Measurements from ENCODE around the gene OR6N1. TPM values are rescaled to one million over a fixed set of nuclear protein-coding genes. Genes with fewer than 3 reads are reported as not detected.

OR6N1 gene
- total RNA-seq, 1 donor from 2014 or later, result not detected

DNA sequence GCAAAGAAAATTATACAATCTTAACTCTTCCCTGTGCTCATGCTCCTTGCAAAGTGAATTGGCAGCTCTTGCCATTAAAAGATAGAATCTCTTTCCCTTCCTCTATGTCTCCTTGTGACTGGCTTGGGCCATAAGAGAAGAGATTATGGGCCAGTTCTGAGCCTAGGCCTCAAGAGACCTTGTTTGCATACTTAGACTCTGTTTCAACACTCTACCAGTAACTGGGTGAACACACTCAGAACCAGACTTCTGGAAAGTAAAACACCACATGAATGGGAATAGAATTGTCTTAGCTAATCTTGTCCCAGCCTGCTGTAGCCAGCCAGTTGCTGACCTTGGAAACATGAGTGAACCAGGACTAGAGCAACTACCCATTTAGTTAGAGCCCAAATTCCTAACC lies 36.1 kb downstream of the OR6N1 start:
- no peak for ATAC-seq

DNA sequence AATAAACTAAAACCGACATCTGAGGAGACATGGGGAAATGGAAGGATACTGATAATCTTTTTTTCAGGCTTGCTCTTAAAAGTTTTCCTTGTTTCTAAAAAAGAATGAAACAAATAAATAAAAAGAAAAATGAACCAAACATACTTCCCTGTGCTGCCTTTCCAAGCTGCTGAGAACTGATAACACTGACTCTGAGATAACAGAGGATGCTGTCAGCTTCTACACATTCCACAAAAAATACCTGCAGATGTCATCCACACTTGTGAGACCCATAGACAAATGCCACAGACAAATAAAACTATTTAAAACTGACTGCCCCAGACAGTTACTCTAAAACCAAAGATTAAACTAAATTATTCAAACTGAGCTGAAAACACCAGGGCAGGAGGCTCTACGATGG lies 39.5 kb downstream of the OR6N1 start:
- no peak for ATAC-seq

DNA sequence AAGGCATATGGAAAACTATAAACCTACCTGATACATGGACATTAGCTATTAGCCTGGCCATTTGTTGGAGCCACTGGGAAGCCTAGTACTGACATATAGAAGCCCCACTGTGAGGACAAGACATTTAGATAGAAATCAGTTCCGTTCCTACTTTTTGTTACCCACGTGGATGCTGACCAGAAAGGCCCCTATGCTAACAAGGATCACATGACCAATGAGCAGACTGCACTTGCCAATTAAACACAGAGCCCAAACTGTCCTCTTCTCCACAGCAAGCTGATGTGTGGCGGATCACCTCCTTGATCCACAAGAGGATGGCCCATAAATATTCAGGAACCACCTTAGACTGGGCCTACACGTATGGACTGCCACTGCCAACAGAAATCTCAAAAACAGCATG lies 40.3 kb downstream of the OR6N1 start:
- ATAC-seq, result no peak

DNA sequence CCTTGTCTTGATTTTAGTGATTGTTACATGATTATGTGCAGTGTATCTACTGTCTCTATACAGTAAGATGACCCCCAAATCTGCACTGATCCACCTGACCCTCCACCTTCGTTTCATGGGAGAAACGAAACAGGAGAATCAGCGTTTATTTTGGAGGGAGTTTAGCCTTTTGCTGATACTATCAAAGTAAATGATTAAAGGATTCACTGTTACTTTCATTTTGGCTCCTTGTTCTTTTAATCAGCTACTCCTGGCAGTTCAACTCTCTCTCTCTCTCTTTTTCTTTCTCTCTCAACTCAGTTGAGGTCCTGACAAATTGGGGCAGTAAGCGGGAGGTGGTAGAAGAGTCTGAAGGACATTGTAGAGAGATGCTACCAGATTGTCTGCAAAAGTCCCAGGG lies 41.5 kb downstream of the OR6N1 start:
- no peak for ATAC-seq

DNA sequence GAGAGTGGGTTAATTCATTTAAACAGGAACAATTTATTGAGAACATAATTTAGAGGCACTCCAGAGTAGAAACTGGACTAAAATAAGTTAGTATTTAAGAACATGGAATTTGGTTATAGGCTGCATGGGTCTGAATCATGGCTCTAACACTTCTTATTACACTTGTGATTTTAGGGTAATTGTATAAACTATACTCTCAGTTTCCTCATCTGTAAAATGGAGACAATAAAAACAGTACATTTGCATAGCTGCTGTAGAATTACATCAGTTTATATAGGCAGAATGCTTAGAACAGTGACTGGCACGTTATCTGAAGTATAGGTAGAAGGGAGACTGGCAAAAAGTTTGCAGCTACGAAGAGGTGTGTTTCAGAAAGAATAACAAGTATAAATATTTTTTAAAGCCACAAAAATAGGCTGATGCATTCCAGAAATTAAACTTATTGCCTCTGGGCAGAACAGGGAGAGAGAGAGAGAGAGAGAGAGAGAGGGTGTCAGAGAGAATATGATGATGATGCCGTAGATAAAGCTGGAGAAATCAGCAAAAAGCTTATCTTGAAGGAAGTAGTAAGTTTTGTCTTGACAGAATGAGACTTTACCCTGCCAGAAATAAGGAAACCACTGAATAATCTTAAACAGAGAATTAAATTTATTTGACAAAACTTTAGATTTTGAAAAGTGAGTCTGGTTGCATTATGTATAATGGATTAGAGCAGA lies 43.3 kb downstream of the OR6N1 start:
- ATAC-seq, result no peak

DNA sequence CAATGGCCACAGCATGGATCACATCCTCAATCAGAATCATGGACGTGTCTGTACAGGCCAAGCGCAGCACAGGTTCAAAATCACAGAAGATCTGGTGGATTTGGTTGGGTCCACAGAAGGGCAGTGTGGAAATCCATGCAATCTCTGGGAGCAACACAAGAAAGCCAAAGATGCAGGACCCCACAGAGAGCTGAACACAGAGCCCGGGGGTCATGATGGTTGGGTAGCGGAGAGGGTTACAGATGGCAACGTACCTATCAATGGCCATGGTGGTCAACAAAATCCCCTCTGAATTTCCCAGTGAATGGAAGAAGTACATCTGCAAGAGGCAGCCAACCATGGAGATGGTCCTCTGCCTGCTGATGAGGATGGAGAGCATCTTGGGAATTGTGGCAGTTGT lies 47.6 kb downstream of the OR6N1 start:
- no peak for ATAC-seq

DNA sequence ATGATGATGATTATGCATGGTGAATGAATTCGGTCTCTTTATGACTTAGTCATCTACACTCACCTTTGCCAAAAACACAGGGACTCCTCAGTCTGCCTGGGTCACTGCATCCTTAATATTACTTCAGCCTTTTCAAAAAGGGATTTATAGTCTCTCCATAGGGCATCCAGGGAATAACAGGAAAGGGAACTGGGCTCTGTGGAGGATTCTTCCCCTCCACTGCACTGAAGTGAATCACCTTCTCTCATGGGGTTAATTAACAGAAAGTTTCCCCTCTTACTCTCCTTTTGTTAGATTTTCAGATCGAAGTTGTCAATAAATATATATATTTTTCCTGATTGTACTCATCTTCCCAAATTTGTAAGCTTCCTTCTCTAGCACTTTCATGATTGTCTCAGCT lies 51.4 kb downstream of the OR6N1 start, which contains the start of gene OR6K3:
TSS of gene OR6K3 (minus strand) at position 101 of the 400 bp plus-strand sequence. CDS start 2,605 bp downstream, outside the sequence.
- no peak for ATAC-seq

DNA sequence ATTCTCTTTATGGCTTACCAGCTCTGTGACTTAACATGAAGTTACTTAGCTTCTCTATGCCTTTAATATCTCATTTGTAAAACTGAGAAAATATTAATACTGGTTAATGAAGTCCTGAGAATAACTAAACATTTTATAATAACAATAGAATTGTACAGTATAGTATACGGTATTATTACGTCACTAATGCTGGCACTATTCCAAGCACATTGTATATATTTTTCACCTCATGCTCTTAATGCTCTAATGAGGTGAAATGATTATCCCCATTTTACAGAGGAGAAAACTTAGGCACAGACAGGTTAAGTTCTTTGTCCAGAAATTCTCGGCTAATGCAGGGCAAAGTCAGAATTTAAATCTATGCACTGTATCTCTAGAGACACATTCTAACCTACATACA lies 52.3 kb downstream of the OR6N1 start:
- ATAC-seq, result no peak

DNA sequence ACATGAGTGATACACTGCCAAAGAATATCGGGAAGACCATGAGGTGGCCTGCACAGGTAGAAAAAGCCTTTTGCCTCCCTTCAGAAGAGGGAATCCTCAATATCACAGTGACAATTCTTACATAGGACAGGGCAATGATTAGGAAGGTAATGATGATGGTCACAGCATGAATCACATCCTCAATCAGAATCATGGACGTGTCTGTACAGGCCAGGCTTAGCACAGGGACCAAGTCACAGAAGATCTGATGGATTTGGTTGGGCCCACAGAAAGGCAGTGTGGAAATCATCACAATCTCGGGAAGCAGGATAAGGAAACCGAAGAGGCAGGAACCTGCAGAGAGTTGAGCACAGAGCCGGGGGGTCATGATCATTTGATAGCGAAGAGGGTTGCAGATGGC lies 54.7 kb downstream of the OR6N1 start:
- no peak for ATAC-seq

DNA sequence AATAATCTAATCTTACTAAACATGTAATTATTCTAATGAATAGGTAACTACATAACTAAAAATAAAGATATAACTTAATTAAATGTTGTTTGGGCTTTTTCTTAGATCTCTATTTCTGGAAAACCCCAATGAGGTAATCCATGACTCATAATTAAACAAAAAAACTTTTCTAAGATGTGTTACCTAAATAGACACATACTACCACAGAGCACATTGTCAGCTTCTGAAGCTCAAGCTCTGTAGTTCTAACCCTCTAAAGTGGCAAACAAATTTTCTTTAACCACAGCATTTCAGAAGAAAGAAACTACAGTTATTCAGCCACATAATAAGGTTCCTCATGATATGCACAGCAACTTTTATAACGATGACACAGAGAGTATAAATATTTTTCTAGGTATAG lies 55.7 kb downstream of the OR6N1 start:
- ATAC-seq, result no peak

DNA sequence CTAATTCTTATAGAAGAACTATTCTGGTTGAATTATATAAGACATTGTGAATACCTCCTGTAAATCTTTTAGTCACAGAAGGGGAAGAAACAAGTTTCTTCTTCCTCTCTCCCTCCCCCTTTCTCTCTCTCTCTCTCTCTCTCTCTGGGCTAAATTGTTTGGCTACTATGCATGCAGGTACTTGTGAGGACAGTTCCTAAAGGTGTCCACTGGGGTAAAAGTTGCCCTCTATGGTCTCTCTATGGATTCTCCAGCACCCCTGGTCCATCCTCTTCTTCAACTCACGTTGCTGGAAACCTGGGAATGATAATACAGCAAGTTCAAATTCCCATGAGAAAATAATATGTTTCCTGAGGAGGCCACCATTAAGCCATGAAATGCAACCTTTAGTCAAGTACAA lies 57.2 kb downstream of the OR6N1 start:
- ATAC-seq, result no peak

Other genes with a start within 250 kb of the OR6N1 start
- not detected for gene OR6Y1, start 217.8 kb downstream of the OR6N1 start, total RNA-seq
- not detected for gene OR6P1, start 201.6 kb downstream of the OR6N1 start, total RNA-seq
- gene OR10X1, start 192.3 kb downstream of the OR6N1 start, total RNA-seq, result not detected
- gene OR10Z1, start 166.9 kb downstream of the OR6N1 start, total RNA-seq, result not detected
- gene SPTA1, start 85.5 kb downstream of the OR6N1 start, total RNA-seq, result not detected
- not detected for gene OR6K2, start 71.5 kb downstream of the OR6N1 start, total RNA-seq
- not detected for gene OR6K3, start 51.5 kb downstream of the OR6N1 start, total RNA-seq
- gene OR6K6, start 17.5 kb downstream of the OR6N1 start, total RNA-seq, result not detected
- gene OR6N2, start 9.0 kb upstream of the OR6N1 start, total RNA-seq, result not detected
- 0.52 TPM for gene MNDA, start 59.2 kb upstream of the OR6N1 start, total RNA-seq
- gene PYHIN1, start 159.4 kb upstream of the OR6N1 start, total RNA-seq, result 0.44 TPM
- gene IFI16, start 237.7 kb upstream of the OR6N1 start, total RNA-seq, result 100 TPM